Suprapubic skin (tissue), 3 donors: ENCODE results near the gene JMY.

Experiments
- POLR2AphosphoS5 ChIP-seq, 3 donors: sonication (generic); formaldehyde crosslinking; IDR thresholded peaks; one replicate each; pipeline ENCODE4 v1.6.1; 2017; ENCODE audit warnings: antibody characterized with exemption in 3 of 3
- TF ChIP-seq, protein P1 (sequence below), 2 donors: fragments of 200-600 bp in 1 of 2; fragments of 450-650 bp in 1 of 2; sonication (generic) in 1 of 2; IDR thresholded peaks; one replicate each; pipeline ENCODE4 v1.5.1; 2016 to 2019; ENCODE audit warnings: antibody characterized with exemption in 2 of 2, mild to moderate bottlenecking in 1 of 2, moderate library complexity in 1 of 2

DNA sequence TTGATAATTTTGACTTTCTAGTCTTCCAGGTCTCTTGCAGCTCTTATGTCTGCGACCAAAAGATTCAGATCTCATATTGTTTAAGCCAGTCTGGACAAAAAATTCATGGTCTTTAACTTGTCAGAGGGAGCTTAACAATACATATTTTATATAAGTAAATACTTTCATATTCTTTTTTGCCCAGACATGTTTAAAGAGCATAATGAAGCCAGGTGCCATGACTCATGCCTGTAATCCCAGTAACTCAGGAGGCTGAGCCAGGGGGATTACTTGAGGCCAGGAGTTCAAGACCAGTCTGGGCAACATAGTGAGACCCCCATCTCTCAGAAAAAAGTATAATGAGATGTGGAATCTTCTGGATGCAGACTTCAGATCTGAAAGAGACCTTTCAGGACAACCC is 69.8 kb downstream of the JMY start:
- TF ChIP-seq, protein P1, sequence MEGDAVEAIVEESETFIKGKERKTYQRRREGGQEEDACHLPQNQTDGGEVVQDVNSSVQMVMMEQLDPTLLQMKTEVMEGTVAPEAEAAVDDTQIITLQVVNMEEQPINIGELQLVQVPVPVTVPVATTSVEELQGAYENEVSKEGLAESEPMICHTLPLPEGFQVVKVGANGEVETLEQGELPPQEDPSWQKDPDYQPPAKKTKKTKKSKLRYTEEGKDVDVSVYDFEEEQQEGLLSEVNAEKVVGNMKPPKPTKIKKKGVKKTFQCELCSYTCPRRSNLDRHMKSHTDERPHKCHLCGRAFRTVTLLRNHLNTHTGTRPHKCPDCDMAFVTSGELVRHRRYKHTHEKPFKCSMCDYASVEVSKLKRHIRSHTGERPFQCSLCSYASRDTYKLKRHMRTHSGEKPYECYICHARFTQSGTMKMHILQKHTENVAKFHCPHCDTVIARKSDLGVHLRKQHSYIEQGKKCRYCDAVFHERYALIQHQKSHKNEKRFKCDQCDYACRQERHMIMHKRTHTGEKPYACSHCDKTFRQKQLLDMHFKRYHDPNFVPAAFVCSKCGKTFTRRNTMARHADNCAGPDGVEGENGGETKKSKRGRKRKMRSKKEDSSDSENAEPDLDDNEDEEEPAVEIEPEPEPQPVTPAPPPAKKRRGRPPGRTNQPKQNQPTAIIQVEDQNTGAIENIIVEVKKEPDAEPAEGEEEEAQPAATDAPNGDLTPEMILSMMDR (IDR thresholded peaks at IDR 0.05) = no peak
- TF ChIP-seq POLR2AphosphoS5 (IDR thresholded peaks at IDR 0.05) = no peak
